ENCODE measurements around the gene NFATC1. TPM values are rescaled to one million over a fixed set of nuclear protein-coding genes. Genes with fewer than 3 reads are reported as not detected.

The NFATC1 gene
- total RNA-seq, 1 donor, result 23.9 TPM

DNA sequence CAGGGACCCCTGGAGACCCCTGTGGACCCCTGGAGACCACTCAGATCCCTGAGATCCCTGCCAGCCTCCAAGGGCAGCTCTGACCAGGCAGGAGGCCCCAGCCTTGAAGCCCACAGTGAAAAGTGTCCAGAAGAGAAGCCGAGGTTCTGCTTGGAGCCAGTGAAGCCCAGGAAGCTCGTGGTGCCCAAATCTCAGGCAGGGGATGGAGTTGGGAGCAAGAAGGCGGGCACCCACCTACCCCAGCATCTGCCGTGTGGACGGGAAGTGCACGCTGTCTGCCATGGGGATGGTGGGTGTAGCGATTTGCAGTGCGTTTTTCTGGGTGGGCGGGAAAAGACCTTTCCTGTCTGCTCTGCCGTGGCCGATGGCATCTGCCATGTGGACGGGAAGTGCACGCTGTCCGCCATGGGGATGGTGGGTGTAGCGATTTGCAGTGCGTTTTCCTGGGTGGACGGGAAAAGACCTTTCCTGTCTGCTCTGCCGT lies 163.2 kb downstream of the NFATC1 start:
- Histone ChIP-seq H3K4me1 (ENCODE audit: insufficient read depth, low read length) (no peaks in the 10 kb centered on the region), H3K27me3 (ENCODE audit: insufficient read depth, low read length) (no peaks in the 10 kb centered on the region), H3K9me3 (ENCODE audit: low read depth, low read length) (no peaks in the 10 kb centered on the region), H3K4me3 (ENCODE audit: low read length) (no peak overlapping the region)

DNA sequence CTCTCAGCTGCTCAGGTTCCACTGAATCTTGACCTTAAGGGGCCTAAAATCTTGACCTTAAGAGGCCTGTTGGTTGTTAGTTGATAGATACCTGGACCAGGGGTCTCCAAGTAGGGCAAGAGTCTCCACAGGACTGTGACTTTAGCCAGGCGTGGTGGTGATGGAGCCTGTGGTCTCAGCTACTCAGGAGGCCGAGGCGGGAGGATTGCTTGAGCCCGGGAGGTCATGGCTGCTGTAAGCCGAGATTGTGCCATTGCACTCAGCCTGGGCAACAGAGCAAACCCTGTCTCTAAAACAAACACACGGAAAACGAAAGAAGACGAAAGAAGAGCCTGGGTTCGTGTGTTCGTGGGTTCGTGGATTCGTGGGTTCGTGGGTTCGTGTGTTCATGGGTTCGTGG lies 163.7 kb downstream of the NFATC1 start:
- Histone ChIP-seq H3K27me3 (ENCODE audit: insufficient read depth, low read length) (no peaks in the 10 kb centered on the region), H3K9me3 (ENCODE audit: low read depth, low read length) (peaks cover 4% of the 10 kb centered on the region), H3K4me1 (ENCODE audit: insufficient read depth, low read length) (no peaks in the 10 kb centered on the region), H3K4me3 (ENCODE audit: low read length) (no peak overlapping the region)

DNA sequence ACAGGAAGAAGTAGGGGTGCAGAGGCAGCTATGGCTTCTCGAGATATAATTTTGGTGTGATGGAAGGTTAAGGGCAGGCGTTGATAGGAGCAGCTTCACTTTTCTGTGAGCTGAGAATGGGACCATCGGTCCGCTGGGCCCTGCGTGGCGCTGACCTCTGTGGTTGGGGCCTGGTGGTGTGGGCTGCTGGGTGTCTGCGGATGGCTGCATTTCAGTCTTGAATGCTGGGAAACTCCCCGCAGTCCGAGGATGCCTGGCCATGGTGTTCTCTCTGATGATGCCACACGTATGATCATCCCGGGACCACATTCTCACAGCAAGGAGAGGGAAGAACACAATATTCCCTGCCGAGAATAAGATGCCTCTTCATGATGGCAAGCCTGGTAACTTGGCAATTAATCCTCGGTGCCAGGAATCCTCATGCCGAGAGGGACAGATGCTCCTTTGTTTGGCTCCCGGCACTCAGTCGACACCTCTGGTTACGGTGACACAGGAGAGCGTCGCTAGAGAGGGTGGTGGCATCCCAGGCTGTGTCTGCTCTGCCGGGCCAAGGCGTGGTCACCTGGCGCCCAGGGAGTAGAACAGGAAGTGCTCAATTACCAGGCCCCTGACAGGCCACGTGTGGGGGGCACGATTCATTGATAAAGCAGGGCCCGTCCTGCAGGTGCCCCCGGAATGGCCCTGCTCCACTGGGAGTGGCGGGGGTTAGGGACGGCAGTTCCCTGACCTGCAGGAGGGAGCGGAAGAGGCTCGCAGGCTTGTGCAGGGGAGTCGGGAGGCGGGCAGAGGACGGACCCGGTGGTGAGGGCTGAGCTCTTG lies 164.5 kb downstream of the NFATC1 start:
- no peak overlapping the region for H3K4me3 ChIP-seq (ENCODE audit: low read length)
- H3K27me3 ChIP-seq (ENCODE audit: insufficient read depth, low read length), result no peaks in the 10 kb centered on the region
- H3K4me1 ChIP-seq (ENCODE audit: insufficient read depth, low read length), result no peaks in the 10 kb centered on the region
- peaks cover 4% of the 10 kb centered on the region for H3K9me3 ChIP-seq (ENCODE audit: low read depth, low read length)

DNA sequence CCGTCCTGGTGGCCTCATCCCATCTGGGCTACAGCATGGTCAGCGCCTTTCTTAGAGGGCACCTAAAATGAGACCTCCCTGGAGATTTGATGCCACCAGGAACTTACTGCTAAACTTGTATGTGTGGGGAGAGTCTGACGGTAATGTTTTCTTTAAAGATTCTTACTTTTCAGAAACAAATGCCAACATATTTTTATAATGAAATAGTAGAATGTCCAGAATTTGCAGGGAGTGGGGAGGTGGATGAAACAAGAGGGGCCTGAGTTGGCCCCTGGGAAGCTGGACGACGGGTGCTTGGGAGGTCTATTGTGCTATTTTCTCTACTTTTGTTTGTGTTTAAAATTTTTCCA lies 165.1 kb downstream of the NFATC1 start:
- peaks cover 4% of the 10 kb centered on the region for H3K9me3 ChIP-seq (ENCODE audit: low read depth, low read length)
- H3K4me3 ChIP-seq (ENCODE audit: low read length), result no peak overlapping the region
- H3K27me3 ChIP-seq (ENCODE audit: insufficient read depth, low read length), result no peaks in the 10 kb centered on the region
- H3K4me1 ChIP-seq (ENCODE audit: insufficient read depth, low read length), result no peaks in the 10 kb centered on the region

DNA sequence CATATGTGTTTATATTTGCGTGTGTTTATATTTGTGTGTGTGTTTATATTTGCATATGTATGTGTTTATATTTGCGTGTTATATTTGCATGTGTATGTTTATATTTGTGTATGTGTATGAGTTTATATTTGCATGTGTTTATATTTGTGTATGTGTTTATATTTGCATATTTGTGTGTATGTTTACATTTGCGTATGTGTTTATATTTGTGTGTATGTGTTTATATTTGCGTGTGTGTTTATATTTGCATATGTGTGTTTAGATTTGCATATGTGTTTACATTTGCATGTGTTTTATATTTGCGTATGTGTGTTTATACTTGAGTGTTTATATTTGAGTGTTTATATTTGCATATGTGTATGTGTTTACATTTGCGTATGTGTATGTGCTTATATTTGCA lies 168.2 kb downstream of the NFATC1 start:
- Histone ChIP-seq H3K27me3 (ENCODE audit: insufficient read depth, low read length) (no peaks in the 10 kb centered on the region), H3K4me1 (ENCODE audit: insufficient read depth, low read length) (no peaks in the 10 kb centered on the region), H3K4me3 (ENCODE audit: low read length) (no peak overlapping the region), H3K9me3 (ENCODE audit: low read depth, low read length) (peaks cover 4% of the 10 kb centered on the region)

DNA sequence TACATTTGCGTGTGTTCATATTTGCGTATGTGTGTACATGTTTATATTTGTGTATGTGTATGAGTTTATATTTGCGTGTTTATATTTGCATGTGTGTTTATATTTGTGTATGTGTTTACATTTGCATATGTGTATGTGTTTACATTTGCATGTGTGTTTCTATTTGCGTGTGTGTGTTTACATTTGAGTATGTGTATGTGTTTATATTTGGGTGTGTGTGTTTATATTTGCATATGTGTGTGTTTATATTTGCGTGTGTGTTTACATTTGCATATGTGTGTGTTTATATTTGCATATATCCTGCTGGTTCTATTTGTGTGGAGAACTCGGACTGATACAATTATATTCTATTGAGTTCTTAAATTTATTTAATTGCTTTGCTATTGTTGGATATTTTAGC lies 168.7 kb downstream of the NFATC1 start:
- Histone ChIP-seq H3K4me3 (ENCODE audit: low read length) (no peak overlapping the region), H3K9me3 (ENCODE audit: low read depth, low read length) (peaks cover 4% of the 10 kb centered on the region), H3K27me3 (ENCODE audit: insufficient read depth, low read length) (no peaks in the 10 kb centered on the region), H3K4me1 (ENCODE audit: insufficient read depth, low read length) (no peaks in the 10 kb centered on the region)

DNA sequence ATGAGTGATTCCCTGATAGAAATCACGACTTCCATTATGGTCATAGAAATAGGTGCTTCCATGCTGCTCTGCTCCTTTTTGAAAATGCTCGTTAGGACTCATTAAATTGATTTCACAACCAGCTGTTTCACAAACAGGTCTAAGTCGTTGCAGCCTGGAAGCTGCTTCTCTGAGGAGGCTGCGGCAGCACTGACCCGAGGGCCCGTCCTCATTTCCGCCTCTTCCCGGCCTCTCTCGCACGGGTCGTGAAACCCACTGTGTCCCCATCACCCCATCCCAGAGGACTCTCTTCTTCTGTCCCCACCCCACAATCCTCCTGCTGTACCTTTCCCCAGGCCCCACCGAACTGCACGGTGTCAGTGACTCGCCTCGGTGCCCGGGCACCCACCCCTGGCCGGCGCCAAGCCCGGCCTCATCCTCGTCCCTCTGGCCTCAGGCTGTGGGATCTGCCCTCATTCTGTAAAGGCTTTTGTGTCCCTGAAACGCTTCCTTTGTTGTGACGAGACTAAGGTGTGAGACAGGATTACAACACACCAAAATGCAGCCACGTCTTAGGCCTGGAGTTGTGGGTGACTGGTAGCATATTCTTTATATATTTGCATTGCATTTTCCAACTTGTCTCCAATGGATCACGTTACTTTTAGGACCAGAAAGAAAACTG lies 171.2 kb downstream of the NFATC1 start:
- no peak overlapping the region for H3K4me3 ChIP-seq (ENCODE audit: low read length)
- H3K27me3 ChIP-seq (ENCODE audit: insufficient read depth, low read length), result no peaks in the 10 kb centered on the region
- peaks cover 4% of the 10 kb centered on the region for H3K9me3 ChIP-seq (ENCODE audit: low read depth, low read length)
- H3K4me1 ChIP-seq (ENCODE audit: insufficient read depth, low read length), result no peaks in the 10 kb centered on the region

DNA sequence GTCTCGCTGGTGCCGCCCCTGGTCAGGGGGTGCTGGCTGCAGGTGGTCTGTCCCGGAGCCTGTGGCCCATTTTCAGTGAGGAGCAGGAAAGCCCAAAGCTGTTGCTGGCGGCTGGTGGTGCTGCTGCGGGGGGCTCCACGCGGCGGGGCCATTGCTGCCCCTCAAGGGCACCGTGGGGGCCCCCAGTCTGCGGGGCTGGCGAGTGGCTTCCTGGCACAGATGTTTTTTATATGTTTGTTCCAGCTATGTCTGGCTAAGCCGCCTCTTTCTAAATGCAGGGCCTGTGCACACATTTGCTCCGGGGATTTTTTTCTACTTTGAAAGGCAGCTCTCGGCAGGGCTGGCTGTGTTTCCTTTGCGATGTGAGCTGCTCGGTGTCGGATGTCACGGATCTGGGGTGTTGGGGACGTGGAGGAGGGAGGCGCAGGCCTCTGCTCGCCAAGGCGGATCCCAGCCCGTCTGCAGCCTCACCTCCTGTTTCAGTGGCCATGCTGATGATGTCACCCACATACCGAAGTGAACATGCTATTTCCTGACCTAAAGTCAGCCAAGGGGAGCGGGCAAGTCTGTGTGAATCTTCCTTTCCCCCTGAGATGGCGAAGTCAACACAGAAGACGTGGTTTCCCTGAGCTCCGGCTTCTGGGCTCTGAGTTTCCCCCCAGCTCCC lies 171.9 kb downstream of the NFATC1 start:
- H3K9me3 ChIP-seq (ENCODE audit: low read depth, low read length), result peaks cover 4% of the 10 kb centered on the region
- no peaks in the 10 kb centered on the region for H3K27me3 ChIP-seq (ENCODE audit: insufficient read depth, low read length)
- H3K4me3 ChIP-seq (ENCODE audit: low read length), result no peak overlapping the region
- H3K4me1 ChIP-seq (ENCODE audit: insufficient read depth, low read length), result no peaks in the 10 kb centered on the region

DNA sequence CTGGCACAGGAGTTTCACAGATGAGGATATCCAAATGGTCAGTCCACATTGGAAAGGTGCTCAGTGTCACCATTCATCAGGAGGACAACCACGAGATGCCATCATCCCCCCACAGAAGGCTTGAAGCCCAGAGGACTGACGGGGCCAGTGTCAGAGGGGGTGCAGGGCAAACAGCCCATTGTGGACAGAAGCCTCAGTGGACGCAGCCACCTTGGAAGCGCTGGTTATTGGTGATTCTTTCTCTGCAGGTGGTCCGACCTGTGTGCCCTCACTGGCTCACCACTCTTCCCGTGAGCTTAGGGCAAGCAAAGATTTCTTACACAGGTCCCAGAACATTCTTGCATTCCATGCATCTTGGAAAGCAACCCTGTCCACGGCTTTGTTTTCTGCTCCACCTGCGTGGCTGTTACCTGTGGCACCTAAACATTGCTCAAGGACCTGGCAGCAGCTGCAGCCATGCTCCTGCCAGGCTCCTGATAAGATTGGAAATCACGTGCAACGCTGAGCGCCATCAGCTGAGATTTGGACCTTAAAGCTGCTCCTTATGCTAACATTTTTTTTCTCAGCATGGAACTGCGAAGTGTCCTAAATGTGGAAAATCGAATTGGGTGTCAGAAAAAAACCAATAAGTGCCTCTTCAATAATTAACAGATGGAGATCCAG lies 172.9 kb downstream of the NFATC1 start:
- H3K4me3 ChIP-seq (ENCODE audit: low read length), result no peak overlapping the region
- H3K4me1 ChIP-seq (ENCODE audit: insufficient read depth, low read length), result no peaks in the 10 kb centered on the region
- peaks cover 4% of the 10 kb centered on the region for H3K9me3 ChIP-seq (ENCODE audit: low read depth, low read length)
- H3K27me3 ChIP-seq (ENCODE audit: insufficient read depth, low read length), result no peaks in the 10 kb centered on the region

DNA sequence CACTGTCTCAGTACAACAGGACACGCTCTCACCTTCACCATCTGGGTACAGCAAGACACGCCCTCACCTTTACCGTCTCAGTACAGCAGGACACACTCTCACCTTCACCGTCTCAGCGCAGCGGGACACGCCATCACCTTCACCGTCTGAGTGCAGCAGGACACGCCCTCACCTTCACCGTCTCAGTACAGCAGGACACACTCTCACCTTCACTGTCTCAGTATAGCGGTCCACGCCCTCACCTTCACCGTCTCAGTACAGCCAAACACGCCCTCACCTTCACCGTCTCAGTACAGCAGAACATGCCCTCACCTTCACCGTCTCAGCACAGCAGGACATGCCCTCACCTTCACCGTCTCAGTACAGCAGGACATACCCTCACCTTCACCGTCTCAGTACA lies 174.0 kb downstream of the NFATC1 start:
- H3K4me1 ChIP-seq (ENCODE audit: insufficient read depth, low read length), result no peaks in the 10 kb centered on the region
- no peaks in the 10 kb centered on the region for H3K27me3 ChIP-seq (ENCODE audit: insufficient read depth, low read length)
- H3K4me3 ChIP-seq (ENCODE audit: low read length), result no peak overlapping the region
- no peaks in the 10 kb centered on the region for H3K9me3 ChIP-seq (ENCODE audit: low read depth, low read length)

DNA sequence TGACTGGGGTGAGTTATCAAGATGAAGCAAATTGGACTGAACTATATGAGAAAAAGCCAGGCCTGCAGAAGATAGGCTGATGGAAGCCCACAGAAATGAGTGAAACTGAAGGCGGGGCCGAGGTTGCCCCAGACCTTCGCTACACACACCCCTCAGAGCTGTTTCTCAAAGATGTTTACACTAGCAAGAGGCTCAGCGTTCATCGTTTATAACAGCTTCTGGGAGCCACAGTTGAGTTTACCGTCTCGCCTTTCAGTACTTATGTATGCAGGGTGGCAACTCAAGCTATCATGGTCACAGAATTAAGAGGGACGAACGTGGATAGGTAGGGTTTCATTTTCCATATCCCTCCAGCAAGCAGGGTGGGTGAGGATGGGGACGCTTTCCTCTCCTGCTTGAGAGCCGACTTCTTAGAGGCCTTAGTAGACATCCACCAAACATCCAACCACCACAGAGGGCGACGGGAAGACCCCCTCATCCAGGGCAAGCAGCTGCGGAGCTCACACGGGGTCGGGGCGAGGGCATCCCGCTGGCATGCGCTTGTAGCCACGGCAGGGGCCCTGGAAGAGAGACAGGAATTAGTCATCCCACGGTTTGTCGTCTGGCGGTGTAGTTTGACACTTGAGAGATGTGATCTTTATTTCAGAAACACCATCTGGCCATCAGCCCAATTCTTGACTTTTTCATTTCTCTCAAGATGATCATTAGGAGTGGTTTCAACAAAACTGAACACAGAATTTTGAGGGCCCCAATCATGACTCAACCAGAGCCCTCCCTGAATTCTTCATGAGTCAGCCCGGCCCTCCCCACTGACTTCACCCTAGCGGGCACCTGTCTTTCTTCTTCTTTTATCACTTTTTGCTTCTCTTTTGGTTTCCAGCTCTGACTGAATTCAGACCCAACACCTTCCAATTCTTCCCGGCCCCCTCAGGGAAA lies 174.8 kb downstream of the NFATC1 start:
- Histone ChIP-seq H3K4me3 (ENCODE audit: low read length) (no peak overlapping the region), H3K4me1 (ENCODE audit: insufficient read depth, low read length) (no peaks in the 10 kb centered on the region), H3K27me3 (ENCODE audit: insufficient read depth, low read length) (no peaks in the 10 kb centered on the region), H3K9me3 (ENCODE audit: low read depth, low read length) (no peaks in the 10 kb centered on the region)

DNA sequence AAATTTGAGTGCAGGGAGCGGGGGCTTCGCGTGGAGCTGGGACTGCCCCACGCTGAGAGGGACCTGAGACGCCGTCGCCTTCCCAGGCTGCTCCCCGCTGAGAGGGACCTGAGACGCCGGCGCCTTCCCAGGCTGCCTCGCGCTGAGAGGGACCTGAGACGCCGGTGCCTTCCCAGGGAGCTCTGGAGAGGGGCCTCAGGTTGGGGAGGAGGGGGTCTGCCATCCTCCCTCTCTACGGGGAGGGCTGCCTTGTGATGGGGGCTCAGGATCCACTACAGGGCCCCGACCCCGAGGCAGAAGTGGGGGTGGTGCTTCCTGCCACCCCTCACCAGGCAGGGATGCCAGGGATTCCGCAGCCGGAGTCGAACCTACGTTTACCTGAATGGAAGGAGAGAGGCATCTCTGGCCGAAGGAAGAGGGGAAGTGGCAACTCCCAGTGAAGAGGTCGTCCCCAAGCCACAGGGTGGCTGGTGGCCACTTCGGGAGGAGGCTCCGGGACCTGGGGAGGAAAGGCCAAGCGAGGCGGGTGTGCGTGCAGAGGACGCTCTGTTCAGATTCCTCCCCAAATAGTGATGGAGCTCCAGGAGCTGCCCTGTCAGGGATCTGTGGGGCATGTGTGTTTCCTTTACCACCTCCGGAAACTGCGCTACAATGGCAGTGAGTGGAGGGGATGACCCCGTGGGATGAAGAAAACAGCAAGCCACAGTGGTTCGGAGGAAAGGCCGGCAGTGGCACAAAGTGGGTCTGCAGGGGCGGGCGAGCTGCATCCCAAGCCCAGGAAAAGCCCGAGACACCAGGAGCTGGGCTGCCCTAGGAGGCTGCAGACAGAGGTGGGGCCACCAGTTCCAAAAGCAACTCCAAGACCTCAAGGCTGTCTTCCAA lies 175.7 kb downstream of the NFATC1 start:
- Histone ChIP-seq H3K27me3 (ENCODE audit: insufficient read depth, low read length) (no peaks in the 10 kb centered on the region), H3K4me1 (ENCODE audit: insufficient read depth, low read length) (no peaks in the 10 kb centered on the region), H3K4me3 (ENCODE audit: low read length) (no peak overlapping the region), H3K9me3 (ENCODE audit: low read depth, low read length) (no peaks in the 10 kb centered on the region)

DNA sequence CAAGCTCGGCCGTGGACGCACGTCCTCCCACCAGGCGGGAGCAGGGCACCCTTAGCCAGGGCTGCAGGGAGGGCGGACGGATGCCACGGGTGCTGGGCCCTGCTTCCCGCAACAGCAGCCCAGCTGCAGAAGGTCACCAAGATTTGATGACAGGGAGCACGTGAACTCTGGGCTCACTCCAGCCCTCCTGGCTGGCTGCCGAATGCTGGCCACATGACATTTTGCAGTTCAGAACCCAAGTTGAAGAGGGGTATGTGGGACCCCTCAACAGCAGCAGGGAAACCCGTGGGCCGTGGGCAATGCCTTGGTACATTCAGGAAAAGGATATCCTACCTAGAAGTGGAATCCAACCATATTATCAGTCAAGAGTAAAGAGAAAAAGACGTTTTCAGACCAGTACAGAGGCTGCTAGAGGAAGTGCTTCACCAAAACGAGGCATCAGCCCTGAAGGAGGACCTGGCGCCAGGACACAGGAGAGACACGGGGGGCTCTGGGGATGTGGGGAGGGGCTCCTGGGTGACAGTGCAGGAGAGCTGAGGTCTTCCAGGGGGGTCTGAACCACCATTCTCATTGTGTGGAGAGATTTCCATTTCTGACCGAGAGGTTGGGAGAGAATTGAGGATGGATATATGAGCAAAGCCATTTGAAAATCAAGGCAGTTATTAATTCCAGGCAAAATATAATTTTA lies 176.5 kb downstream of the NFATC1 start:
- Histone ChIP-seq H3K4me1 (ENCODE audit: insufficient read depth, low read length) (no peaks in the 10 kb centered on the region), H3K9me3 (ENCODE audit: low read depth, low read length) (no peaks in the 10 kb centered on the region), H3K4me3 (ENCODE audit: low read length) (no peak overlapping the region), H3K27me3 (ENCODE audit: insufficient read depth, low read length) (no peaks in the 10 kb centered on the region)

Data from mononuclear cell (primary cell).